CD4-positive, alpha-beta T cell (primary cell): Measurements from ENCODE around the gene COPG1. TPM values are rescaled to one million over a fixed set of nuclear protein-coding genes. Genes with fewer than 3 reads are reported as not detected.

Experiments
- ATAC-seq: fragments of 200-7000 bp; cut with Tn5 transposase; one replicate; pipeline ENCODE4 v1.10.0; 2022; ENCODE audit warnings: mild to moderate bottlenecking; ENCODE audit not compliant: poor library complexity
- CTCF ChIA-PET: fragments of 350-600 bp; sonication (Branson Sonifier 250); formaldehyde crosslinking; loops from one replicate; lab custom pipeline; 2021; ENCODE audit warnings: antibody characterized with exemption, inconsistent platforms; lab: Charles Lee
- POLR2A ChIA-PET: fragments of 350-600 bp; sonication (Branson Sonifier 250); formaldehyde crosslinking; loops from one replicate; lab custom pipeline; 2021; ENCODE audit warnings: antibody characterized with exemption, inconsistent platforms; lab: Charles Lee
- DNase-seq, 14 experiments: peaks; one replicate each; pipeline ENCODE4 v3.0.0-alpha.2; 2013 to 2020; ENCODE audit warnings: mixed read lengths in 2 of 14
- H3K27ac ChIP-seq, 2 donors: one replicate each; pipeline versions ENCODE4 v1.5.1 to v1.7.0; 2013; ENCODE audit warnings: low read length in 2 of 2, low read depth in 1 of 2, mild to moderate bottlenecking in 1 of 2
- H3K27me3 ChIP-seq, 2 experiments: 1 replicate in 1 of 2; 2 replicates in 1 of 2; pipeline versions ENCODE4 v1.6.1 to v1.7.0; 2013; ENCODE audit warnings: low read length in 2 of 2, control low read depth in 1 of 2, mild to moderate bottlenecking in 1 of 2, moderate library complexity in 1 of 2; ENCODE audit not compliant: insufficient read depth in 2 of 2, control insufficient read depth in 1 of 2
- H3K36me3 ChIP-seq: one replicate; pipeline ENCODE4 v1.6.1; 2013; ENCODE audit warnings: low read length, control low read depth; ENCODE audit not compliant: insufficient read depth
- H3K4me1 ChIP-seq: one replicate; pipeline ENCODE4 v1.6.1; 2013; ENCODE audit warnings: low read length, control low read depth; ENCODE audit not compliant: insufficient read depth
- H3K4me3 ChIP-seq: one replicate; pipeline ENCODE4 v1.5.1; 2013; ENCODE audit warnings: mild to moderate bottlenecking, low read length, moderate library complexity
- H3K9me3 ChIP-seq, 2 experiments: 1 replicate in 1 of 2; 2 replicates in 1 of 2; pipeline versions ENCODE4 v1.6.1 to v1.7.0; 2013; ENCODE audit warnings: low read length in 2 of 2, mild to moderate bottlenecking in 2 of 2, control low read depth in 1 of 2, moderate library complexity in 1 of 2; ENCODE audit not compliant: control insufficient read depth in 1 of 2, insufficient read depth in 1 of 2
- H3K27ac Mint-ChIP-seq: one replicate; pipeline ENCODE4 v1.8.0; 2020; ENCODE audit warnings: mixed read lengths
- H3K27me3 Mint-ChIP-seq: one replicate; pipeline ENCODE4 v1.8.0; 2021; ENCODE audit warnings: mixed read lengths
- H3K36me3 Mint-ChIP-seq: one replicate; pipeline ENCODE4 v1.8.0; 2021; ENCODE audit warnings: low read depth, mixed read lengths
- H3K4me1 Mint-ChIP-seq: one replicate; pipeline ENCODE4 v1.8.0; 2021; ENCODE audit warnings: low read depth, mixed read lengths
- H3K4me3 Mint-ChIP-seq: one replicate; pipeline ENCODE4 v1.8.0; 2020; ENCODE audit warnings: mild to moderate bottlenecking, mixed read lengths
- H3K9me3 Mint-ChIP-seq: one replicate; pipeline ENCODE4 v1.8.0; 2020; ENCODE audit warnings: mixed read lengths
- intact Hi-C, 2 experiments: fragments of 100-400 bp; cut with DNase I in 1 of 2; cut with micrococcal nuclease in 1 of 2; formaldehyde crosslinking; loops; one replicate each; pipeline versions ENCODE4 v1.15.1 to v1.9.0; 2023 to 2025; cut with DNase I, micrococcal nuclease
- microRNA-seq: library from miRNA; unstranded; fragments of <30 nt; microRNA quantifications from one replicate; pipeline ENCODE4 v1.2.0, GENCODE V29; 2021; ENCODE audit warnings: borderline microRNAs expressed, borderline replicate concordance
- total RNA-seq, 174 experiments: library from RNA in 2 of 174; stranded (reverse) in 2 of 174; gene quantifications; one replicate each; pipeline ENCODE4 v1.2.3 and lab custom pipeline; 2021 to 2026
- TF ChIP-seq, protein P1 (sequence below): fragments of 200-600 bp; IDR thresholded peaks from one replicate; pipeline ENCODE4 v1.8.0; 2022; ENCODE audit warnings: antibody characterized with exemption, mild to moderate bottlenecking

The COPG1 gene
- total RNA-seq, 2 experiments from 2014 or later: 77.7 to 79.3 TPM

GRCh38 chr3:129326138-129326537, 76.7 kb downstream of the COPG1 start:
- CTCF ChIA-PET: no interaction called here
- Histone ChIP-seq H3K27me3 (no peaks in the 10 kb centered on the region), H3K9me3 (no peaks in the 10 kb centered on the region), H3K36me3 (no peaks in the 10 kb centered on the region), H3K4me3 (no peak overlapping the region), H3K4me1 (no peaks in the 10 kb centered on the region), H3K27ac (no peak overlapping the region)
- TF ChIP-seq, protein P1, sequence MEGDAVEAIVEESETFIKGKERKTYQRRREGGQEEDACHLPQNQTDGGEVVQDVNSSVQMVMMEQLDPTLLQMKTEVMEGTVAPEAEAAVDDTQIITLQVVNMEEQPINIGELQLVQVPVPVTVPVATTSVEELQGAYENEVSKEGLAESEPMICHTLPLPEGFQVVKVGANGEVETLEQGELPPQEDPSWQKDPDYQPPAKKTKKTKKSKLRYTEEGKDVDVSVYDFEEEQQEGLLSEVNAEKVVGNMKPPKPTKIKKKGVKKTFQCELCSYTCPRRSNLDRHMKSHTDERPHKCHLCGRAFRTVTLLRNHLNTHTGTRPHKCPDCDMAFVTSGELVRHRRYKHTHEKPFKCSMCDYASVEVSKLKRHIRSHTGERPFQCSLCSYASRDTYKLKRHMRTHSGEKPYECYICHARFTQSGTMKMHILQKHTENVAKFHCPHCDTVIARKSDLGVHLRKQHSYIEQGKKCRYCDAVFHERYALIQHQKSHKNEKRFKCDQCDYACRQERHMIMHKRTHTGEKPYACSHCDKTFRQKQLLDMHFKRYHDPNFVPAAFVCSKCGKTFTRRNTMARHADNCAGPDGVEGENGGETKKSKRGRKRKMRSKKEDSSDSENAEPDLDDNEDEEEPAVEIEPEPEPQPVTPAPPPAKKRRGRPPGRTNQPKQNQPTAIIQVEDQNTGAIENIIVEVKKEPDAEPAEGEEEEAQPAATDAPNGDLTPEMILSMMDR: no peak
- ATAC-seq: no peak
- DNase-seq: no peak
- Mint-ChIP-seq H3K27ac (no peak overlapping the region), H3K9me3 (no peaks in the 10 kb centered on the region), H3K4me1 (no peaks in the 10 kb centered on the region), H3K36me3 (no peaks in the 10 kb centered on the region), H3K27me3 (no peaks in the 10 kb centered on the region), H3K4me3 (no peak overlapping the region)
- POLR2A ChIA-PET: interaction anchor here (1.2 kb wide), 1 partner anchor 10 kb away, joined by 5 read pairs; a partner anchor contains a TSS
- intact Hi-C loops: no loop called here

- intact Hi-C loops: no loop called here
- H3K27ac ChIP-seq: no peak overlapping the region
- no peak overlapping the region for H3K4me3 Mint-ChIP-seq
- CTCF ChIA-PET: no interaction called here
- H3K36me3 ChIP-seq: no peaks in the 10 kb centered on the region
- no peaks in the 10 kb centered on the region for H3K36me3 Mint-ChIP-seq
- H3K27me3 ChIP-seq: no peaks in the 10 kb centered on the region
- TF ChIP-seq, protein P1: no peak
- DNase-seq (no peak), ATAC-seq (no peak)
- H3K27me3 Mint-ChIP-seq: no peaks in the 10 kb centered on the region
- H3K4me3 ChIP-seq: no peak overlapping the region
- POLR2A ChIA-PET: interaction anchor here (1.2 kb wide), 1 partner anchor 11 kb away, joined by 5 read pairs; a partner anchor contains a TSS
- H3K27ac Mint-ChIP-seq: no peak overlapping the region
- H3K4me1 Mint-ChIP-seq: no peaks in the 10 kb centered on the region
- no peaks in the 10 kb centered on the region for H3K9me3 ChIP-seq
- no peaks in the 10 kb centered on the region for H3K9me3 Mint-ChIP-seq
- H3K4me1 ChIP-seq: no peaks in the 10 kb centered on the region
Measured at GRCh38 chr3:129326595-129326994, 77.2 kb downstream of the COPG1 start.

Small RNA genes within 50 kb of the gene (microRNA-seq; reads per million reads assigned to microRNA genes)
- gene MIR6826: not detected

Other genes with a start within 250 kb of the COPG1 start
- under 1 TPM; 0.22 to 0.25 TPM for gene EFCC1, start 248.3 kb upstream of the COPG1 start, total RNA-seq
- not detected for gene GP9, start 188.8 kb upstream of the COPG1 start, total RNA-seq
- gene RAB43, start 127.8 kb upstream of the COPG1 start, total RNA-seq: 10 to 100 TPM; 47.5 to 48.1 TPM
- gene ISY1, start 88.5 kb upstream of the COPG1 start, total RNA-seq: 10 to 100 TPM; 28.2 to 28.5 TPM
- 100 to 1,000 TPM; 260 to 267 TPM for gene CNBP, start 65.7 kb upstream of the COPG1 start, total RNA-seq
- 10 to 100 TPM; 63.5 to 64.0 TPM for gene HMCES, start 29.3 kb downstream of the COPG1 start, total RNA-seq
- gene EFCAB12, start 179.0 kb downstream of the COPG1 start, total RNA-seq: 1 to 10 TPM; 3.2 to 3.4 TPM
- 10 to 100 TPM; 62.0 to 63.9 TPM for gene MBD4, start 190.3 kb downstream of the COPG1 start, total RNA-seq
- 10 to 100 TPM; 22.7 to 26.7 TPM for gene IFT122, start 190.6 kb downstream of the COPG1 start, total RNA-seq